HepG2 (cell line): ENCODE results near the gene ANAPC5.

Experiments
- AFF4 ChIP-seq: sonication (generic); formaldehyde crosslinking; IDR thresholded peaks from 2 replicates; pipeline ENCODE4 v1.4.0; 2020; ENCODE audit warnings: missing genetic modification reagents
- CREB1 ChIP-seq, 2 experiments: fragments of 450-650 bp in 1 of 2; IDR thresholded peaks; 2 replicates each; pipeline ENCODE4 v1.6.1; 2016 to 2017; ENCODE audit warnings: control low read depth in 1 of 2, mild to moderate bottlenecking in 1 of 2, missing compliant biosample characterization in 1 of 2, missing genetic modification characterization in 1 of 2
- GTF2F1 ChIP-seq: fragments of 150-350 bp; IDR thresholded peaks from 2 replicates; pipeline ENCODE4 v1.6.1; 2014; ENCODE audit warnings: low read length
- HDAC2 ChIP-seq: sonication (generic); formaldehyde crosslinking; IDR thresholded peaks from 2 replicates; pipeline ENCODE4 v1.4.0; 2020; ENCODE audit warnings: missing genetic modification reagents
- JUNB ChIP-seq: sonication (generic); formaldehyde crosslinking; IDR thresholded peaks from 2 replicates; pipeline ENCODE4 v1.8.0; 2022; ENCODE audit warnings: missing genetic modification reagents, mild to moderate bottlenecking, borderline replicate concordance
- MXI1 ChIP-seq: IDR thresholded peaks from 3 replicates; pipeline ENCODE4 v1.6.1; 2012; ENCODE audit warnings: low read depth, low read length, inconsistent platforms, borderline replicate concordance
- NR2C2 ChIP-seq: sonication (generic); formaldehyde crosslinking; IDR thresholded peaks from 2 replicates; pipeline ENCODE4 v1.4.0; 2020; ENCODE audit warnings: missing genetic modification reagents, mild to moderate bottlenecking, moderate library complexity, borderline replicate concordance
- PBX3 ChIP-seq: sonication (generic); formaldehyde crosslinking; IDR thresholded peaks from 2 replicates; pipeline ENCODE4 v1.8.1; 2023; ENCODE audit warnings: missing genetic modification reagents, inconsistent platforms, borderline replicate concordance
- POLR2A ChIP-seq, 2 experiments: IDR thresholded peaks; 2 replicates each; pipeline ENCODE4 v1.6.1; 2011; ENCODE audit warnings: low read depth in 2 of 2, low read length in 2 of 2, mild to moderate bottlenecking in 1 of 2, moderate library complexity in 1 of 2; ENCODE audit not compliant: insufficient read depth in 1 of 2
- REST ChIP-seq, 2 experiments: IDR thresholded peaks; 2 replicates each; pipeline ENCODE4 v1.6.1; 2011 to 2012; ENCODE audit warnings: low read length in 2 of 2, borderline replicate concordance in 1 of 2, low read depth in 1 of 2, mild to moderate bottlenecking in 1 of 2, moderate library complexity in 1 of 2
- TOE1 ChIP-seq: sonication (generic); formaldehyde crosslinking; IDR thresholded peaks from 2 replicates; pipeline ENCODE4 v1.4.0; 2020; ENCODE audit warnings: mild to moderate bottlenecking, missing genetic modification reagents
- ZNF580 ChIP-seq: IDR thresholded peaks from 2 replicates; pipeline ENCODE4 v1.6.1; 2016; ENCODE audit warnings: low read depth, borderline replicate concordance
- ZNF674 ChIP-seq: sonication (generic); formaldehyde crosslinking; IDR thresholded peaks from 2 replicates; pipeline ENCODE4 v1.5.0; 2020; ENCODE audit warnings: low read depth, mild to moderate bottlenecking, missing genetic modification reagents

- TF ChIP-seq MXI1 (no peak), POLR2A (IDR thresholded peaks at IDR 0.05; ENCODE audit: insufficient read depth in 1 of 2, low read depth in 2 of 2, low read length in 2 of 2) (no peak), AFF4 (CRISPR knock-in tag) (no peak), TOE1 (CRISPR knock-in tag) (no peak), HDAC2 (CRISPR knock-in tag) (no peak), ZNF674 (CRISPR knock-in tag) (no peak), REST (IDR thresholded peaks at IDR 0.05; ENCODE audit: borderline replicate concordance in 1 of 2, low read depth in 1 of 2, low read length in 2 of 2) (no peak), PBX3 (no peak), CREB1 (IDR thresholded peaks at IDR 0.05) (no peak), CREB1 (CRISPR knock-in tag; IDR thresholded peaks at IDR 0.05) (no peak), GTF2F1 (no peak), JUNB (no peak), ZNF580 (CRISPR knock-in tag) (no peak), NR2C2 (CRISPR knock-in tag) (no peak)
Observed at GRCh38 chr12:121314431-121314830, 37.8 kb downstream of the ANAPC5 start.
